GM10847 (cell line): Measurements from ENCODE around the gene KRTAP4-4.
"Not testable (repeated sequence)": the region's sequence is repeated elsewhere in the genome, so short reads cannot be mapped to it uniquely, and the experiment has no call there.

Experiments
- POLR2A ChIP-seq: IDR thresholded peaks from 2 replicates; pipeline ENCODE4 v1.6.1; 2011; ENCODE audit not compliant: insufficient read length; ENCODE audit errors: extremely low read depth

The KRTAP4-4 gene

DNA sequence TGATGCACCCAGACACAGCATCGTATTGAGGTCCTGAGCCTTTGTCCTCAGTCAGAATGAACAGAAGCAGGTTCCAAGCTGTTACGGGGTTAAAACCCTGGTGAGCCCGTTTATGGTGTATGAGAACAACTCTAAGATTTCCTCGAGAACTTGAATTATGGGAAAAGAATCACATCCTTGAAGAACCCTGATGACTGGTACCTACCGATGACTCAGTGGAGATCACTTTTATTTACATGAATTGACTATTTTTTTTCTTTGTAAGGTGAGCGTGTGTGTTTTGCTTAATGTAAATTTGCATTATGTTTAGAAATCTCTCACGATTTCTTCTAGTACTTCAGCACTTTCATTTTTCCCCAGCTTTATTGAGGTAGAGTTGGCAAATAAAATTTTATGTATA, 3.3 kb upstream of the KRTAP4-4 start:
- no peak for TF ChIP-seq POLR2A

DNA sequence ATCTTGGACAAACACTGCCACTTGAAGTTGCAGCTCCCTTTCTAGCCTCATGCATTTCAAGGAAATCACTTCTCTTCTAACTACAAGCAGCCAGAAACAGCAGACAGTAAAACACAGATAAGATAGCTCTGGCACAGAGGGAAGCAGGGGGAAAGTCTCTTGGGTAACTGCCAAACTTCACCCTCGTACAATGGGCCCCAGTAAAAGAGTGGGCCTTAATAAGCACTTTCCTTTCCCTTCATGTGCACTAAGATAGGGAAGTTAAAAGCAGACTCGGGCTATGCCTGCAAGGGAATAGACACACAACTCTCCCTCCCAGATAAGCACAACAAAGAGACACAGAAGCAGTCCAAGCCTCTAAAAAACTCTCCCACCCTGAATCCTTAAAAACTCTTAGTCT, 6.7 kb downstream of the KRTAP4-4 start:
- no peak for TF ChIP-seq POLR2A

DNA sequence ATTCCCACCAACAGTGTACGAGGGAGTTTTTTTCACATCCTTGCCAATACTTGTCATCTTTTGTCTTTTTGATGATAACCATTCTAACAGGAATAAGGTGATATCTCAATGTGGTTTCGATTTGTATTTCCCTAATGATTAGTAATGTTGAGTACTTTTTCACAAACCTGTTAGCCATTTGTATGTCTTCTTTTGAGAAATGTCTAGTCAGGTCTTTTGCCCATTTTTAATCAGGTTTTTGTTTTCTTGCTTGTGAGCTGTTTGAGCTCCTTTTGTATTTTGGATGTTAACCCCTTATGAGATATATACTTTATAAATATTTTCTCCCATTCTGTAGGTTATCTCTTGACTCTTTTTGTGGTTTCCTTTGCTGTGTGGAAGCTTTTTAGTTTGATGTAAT, 9.0 kb downstream of the KRTAP4-4 start:
- TF ChIP-seq POLR2A = no peak

DNA sequence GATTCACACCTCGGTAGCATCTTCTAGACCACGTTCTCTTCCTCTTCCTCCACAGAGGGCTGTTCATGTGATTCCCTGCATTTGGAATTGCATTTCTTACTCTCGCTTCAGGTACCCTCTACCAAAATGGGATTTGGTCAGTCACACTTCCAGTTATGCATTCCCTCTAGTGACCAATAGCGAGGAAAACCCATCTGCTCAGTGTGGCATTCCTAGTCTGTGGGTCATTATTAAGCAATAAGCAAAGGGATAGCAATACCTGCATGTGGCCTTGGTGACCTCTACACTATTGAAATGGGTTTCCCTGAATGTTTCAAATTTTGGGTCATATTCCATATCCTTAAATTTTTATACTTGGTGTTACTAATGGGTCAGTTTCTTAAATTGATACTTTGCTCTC, 10.5 kb downstream of the KRTAP4-4 start:
- TF ChIP-seq POLR2A = no peak

DNA sequence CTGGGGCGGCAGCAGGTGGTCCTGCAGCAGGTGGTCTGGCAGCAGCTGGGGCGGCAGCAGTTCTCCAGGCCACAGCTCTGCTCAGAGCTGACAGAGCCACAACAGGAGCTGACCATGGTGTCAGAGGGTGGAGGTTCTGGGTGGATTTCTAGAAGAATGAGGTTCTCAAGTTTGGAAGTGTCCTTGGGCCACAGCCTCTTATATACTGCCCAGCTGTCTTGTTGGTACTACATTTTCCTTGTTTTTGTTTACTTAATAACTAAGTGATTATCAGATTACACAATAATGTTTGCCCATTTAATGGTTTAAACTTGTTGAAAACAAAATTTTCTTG, 10.9 kb downstream of the KRTAP4-4 start, which contains the start of gene KRTAP4-5:
Gene KRTAP4-5 (minus strand): TSS at position 174 of the 334 bp plus-strand sequence. CDS start 58 bp downstream, at position 116.
- TF ChIP-seq POLR2A = no peak

DNA sequence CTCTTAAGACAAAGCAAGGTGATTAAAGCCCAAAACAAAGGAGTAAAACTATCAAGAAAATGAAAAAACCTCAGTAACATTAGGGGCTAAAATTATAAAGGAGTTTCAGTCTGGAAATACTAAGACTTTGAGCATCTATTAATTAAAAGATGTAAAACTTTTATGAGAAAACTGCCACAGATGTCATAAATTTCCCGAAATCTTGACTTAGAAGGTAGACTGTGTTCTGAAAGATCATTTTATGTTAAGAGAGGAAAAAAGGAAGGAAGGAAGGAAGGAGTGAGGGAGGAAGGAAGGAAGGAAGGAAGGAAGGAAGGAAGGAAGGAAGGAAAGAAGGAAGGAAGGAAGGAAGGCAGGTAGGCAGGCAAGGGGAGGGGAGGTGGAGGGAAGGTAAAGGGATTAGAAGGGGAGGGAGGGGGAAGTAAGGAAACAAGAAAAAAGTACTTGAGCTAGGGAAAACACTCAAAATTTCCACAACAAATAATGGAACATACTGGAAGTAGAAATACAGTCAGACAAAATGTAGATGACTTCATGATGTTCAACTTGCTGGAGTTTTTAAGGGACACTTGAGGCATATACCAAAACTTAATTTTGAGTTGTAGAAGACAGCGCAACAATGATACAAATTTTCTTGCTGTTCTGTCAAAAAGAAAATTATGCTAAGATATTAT, 12.9 kb downstream of the KRTAP4-4 start:
- TF ChIP-seq POLR2A = no peak

DNA sequence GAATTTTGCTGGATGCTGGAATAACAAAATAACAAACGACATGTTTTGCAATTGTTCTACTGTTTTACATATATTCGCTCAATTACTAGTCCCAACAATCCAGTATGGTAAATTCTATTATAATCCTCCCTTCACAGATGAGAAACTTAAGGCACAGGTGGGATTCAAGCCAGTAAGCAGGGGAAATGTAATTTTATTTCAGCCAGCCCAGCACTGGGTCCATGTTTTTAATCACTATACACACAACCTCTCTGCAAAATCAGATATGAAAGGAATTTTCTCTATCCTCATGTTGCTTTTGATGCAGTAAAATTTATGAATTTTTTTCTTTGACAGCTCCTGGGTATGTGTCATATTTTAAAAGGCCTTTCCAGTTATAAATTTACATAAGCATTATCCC, 15.3 kb downstream of the KRTAP4-4 start:
- no peak for TF ChIP-seq POLR2A

DNA sequence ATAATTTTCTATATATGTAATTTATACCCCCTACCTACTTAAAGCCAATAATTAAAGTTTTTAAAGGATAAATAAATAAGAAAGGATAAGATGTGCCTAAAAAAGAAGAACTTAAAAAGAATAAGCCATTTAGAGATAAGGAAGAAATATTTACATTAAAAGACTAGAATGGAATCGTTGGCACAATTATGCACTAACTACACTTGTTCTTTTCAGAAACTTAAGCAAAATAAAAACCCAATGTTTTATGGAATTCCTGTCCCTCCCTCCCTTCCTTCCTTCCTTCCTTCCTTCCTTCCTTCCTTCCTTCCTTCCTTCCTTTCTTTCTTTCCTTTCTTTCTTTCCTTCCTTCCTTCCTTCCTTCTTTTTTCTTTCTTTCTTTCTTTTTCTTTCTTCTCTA, 15.7 kb downstream of the KRTAP4-4 start:
- no peak for TF ChIP-seq POLR2A

DNA sequence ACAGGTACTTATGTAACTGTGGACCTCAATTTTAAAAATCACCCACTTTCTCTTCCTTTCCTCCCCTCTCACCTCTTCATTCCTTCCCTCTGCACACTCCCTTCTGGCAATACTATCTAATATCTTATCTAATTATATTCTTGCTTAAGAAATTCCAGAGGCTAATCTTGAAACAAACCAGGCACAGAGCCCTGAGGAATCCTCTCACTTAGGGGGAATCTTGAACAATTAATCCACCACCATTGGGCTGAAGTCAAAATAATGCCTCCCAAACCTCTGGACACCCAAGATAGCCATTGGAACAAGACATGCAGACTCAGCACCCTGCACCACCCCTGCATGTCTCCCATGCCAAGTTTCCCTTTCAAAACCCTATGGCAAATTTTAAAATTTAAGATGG, 19.2 kb downstream of the KRTAP4-4 start:
- no peak for TF ChIP-seq POLR2A

DNA sequence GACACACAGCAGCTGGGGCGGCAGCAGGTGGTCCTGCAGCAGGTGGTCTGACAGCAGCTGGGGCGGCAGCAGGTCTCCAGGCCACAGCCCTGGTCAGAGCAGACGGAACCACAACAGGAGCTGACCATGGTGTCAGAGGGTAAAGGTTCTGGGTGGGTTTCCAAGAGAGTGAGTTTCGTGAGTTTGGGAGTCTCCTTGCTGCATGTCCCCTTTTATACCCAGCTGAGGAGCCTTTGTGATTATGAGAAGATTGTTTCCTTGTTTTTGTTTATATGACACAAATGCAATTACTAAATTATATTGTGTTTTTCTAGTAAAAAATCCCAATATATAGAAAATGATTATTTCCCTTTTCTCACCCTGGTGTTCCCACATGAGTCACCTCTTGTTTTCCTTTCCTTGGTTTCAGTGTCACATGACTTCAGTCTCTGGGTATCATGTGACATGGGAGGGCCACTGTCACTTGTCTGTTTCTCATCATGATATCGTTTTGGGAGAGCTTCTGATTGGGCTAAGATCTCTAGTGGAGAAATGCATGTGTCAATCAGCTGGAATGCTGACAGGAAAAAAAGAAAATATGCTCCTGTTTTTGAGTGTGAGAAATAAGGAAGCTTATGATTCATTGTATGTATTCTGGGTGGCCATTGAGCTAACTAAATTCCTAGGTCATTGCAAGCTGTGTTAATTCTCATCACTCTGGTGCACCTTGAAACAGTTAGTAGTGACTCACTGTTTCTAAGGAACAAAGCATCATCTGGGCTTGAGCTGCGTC, 20.0 kb downstream of the KRTAP4-4 start, which contains the start of gene KRTAP4-6:
Gene KRTAP4-6 (minus strand): TSS at position 185 of the 772 bp plus-strand sequence. CDS start 57 bp downstream, at position 128.
- no peak for TF ChIP-seq POLR2A

DNA sequence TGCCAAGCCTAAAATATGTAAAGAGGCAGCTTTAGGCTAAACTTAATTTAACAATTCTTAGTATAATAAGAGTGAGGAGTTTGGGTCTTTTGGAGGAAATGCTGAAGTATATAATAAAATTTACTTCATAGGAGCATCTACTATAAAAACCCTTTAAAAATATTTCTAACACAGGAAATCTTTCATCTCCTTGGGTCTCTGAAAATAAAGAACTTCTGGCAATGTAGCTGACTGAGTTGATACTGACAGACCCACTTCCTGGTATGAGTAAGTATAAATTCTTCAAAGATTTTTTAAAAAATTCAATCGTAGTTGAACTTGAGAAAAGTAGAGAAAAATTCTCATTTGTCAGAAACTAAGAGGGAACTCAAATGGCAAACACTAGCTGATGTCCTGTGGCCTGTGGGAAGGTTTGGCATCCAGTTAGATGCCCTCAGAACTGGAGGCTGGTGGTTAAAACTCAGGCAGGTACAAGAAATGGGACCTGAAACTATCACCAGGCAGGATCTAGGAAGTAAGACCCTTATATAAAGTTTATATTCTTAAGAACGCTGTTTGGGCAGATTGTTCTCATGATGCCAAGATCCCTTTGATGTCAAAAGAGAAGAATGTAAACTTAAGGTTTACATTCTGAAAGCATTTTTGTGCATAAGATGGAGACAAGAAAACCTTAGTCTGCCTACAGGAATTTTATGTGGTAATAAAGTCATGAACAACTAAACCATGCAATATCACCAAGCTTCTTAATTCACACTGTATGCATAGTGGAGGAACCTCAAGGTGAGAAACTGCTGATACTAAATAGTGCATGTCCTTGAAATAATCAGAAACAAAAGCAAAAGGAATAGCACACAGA, 26.4 kb downstream of the KRTAP4-4 start:
- no peak for TF ChIP-seq POLR2A

DNA sequence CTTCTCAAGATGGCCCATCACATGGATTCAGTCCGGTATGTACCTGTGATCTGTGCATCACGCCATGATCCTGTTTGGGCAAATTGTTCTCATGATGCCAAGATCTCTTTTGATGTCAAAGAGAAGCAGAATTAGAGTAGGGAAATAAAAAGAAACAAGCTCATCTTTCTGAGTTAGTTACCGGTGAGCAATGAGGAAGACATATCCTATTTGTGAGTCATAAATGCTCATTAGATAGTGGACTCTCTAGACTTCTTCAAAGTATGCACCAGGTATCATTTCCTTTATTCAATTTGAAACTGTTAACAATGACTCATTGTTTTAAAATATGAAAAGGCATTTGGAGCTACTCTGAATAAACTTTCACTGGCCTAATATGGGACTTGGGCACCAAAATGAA, 28.6 kb downstream of the KRTAP4-4 start:
- no peak for TF ChIP-seq POLR2A

DNA sequence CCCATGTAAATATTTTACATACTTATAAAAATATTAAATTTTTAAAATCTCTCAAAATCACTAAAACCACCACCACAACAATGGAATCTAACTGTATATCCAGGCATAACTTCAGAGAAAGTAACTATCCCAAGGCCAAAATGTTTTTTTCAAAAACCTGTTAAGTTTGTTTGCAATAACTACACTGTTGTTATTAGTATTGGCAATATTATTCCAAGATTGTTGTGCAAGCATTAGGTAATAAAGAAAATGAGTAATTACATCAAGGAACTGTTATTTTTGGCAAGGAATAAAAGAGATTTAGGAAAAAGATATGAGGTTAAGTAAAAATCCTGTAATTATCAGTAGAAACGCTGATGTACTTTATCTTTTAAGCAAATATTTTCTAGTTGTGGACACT, 33.2 kb downstream of the KRTAP4-4 start:
- no peak for TF ChIP-seq POLR2A

DNA sequence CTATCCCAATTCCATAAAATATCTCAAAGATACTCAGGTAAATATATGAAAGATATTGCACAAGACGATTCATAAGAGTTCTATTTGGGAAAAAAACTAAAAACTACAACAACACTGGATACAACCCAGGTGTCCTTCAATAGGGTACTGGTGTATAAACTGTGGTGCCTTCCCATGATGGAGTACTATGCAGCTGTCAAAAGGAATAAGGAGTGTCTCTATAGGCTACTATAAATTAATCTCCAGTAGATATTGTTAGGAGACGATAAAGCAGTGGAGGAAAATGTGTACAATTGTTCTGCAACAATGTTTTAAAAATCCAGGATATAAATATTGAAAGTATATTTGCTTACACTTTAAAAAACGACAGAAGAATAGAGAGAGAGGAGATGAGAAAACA, 34.1 kb downstream of the KRTAP4-4 start:
- TF ChIP-seq POLR2A = no peak

DNA sequence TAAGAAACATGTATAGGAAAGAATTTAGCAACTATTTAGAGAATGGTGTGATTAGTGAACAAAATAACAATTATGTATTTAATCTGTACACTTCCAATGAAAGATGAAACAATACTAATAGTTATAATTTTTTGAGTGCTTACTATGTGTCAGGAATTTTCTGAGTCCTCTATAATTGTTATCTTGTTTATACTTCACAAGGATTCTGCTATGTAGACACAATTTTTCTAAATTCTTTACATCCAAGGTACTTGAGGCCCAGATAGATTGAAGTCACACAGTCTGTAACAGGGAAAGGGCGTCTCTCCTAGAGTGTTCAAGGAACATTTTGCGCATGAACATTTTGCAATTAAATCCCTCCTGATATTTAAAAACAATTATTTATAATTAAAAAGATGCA, 35.5 kb downstream of the KRTAP4-4 start:
- no peak for TF ChIP-seq POLR2A

DNA sequence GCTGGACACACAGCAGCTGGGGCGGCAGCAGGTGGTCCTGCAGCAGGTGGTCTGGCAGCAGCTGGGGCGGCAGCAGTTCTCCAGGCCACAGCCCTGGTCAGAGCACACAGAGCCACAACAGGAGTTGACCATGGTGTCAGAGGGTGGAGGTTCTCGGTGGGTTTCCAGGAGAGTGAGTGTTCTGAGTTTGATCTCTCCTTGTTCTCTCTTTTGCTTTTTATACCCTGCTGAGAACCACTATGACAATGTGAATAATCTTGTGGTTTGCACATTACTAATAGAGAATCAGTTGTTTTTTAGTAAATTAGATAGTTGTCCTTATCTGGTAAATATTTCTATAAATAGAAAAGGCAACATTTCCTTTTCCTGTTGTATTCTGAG, 36.6 kb downstream of the KRTAP4-4 start, which contains the start of gene KRTAP4-12:
Gene KRTAP4-12 (minus strand): TSS at position 192 of the 381 bp plus-strand sequence. CDS start 60 bp downstream, at position 132.
- TF ChIP-seq POLR2A = not testable (repeated sequence)

DNA sequence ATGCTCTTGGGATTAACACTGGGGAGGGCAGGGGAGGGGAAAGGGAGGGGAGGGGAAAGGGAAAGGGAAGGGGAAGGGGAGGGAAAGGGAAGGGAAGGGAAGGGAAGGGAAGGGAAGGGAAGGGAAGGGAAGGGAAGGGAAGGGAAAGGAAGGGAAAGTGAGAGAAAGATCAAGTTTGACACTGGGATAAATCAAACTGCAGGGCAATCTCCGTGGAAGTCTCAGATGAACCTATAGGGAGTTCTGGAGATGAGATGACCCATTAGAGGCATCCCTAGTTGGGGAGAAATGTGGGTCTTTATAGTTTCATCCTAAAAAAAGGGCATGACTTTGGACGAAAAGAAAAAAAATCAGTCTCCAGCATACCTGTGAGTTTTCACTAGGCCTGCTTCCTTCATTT, 38.8 kb downstream of the KRTAP4-4 start:
- TF ChIP-seq POLR2A = no peak
